WTC11 (cell line): ENCODE results near the gene ETV3. TPM values are rescaled to one million over a fixed set of nuclear protein-coding genes. Genes with fewer than 3 reads are reported as not detected.

Source experiments
- ATAC-seq: fragments of 200-7000 bp; cut with Tn5 transposase; 2 replicates; pipeline ENCODE4 v1.10.0; 2021; ENCODE audit warnings: mild to moderate bottlenecking, moderate library complexity
- CTCF ChIA-PET: fragments of 300-600 bp; sonication (Branson Sonifier 250); formaldehyde crosslinking; loops from one replicate; lab custom pipeline; 2021; ENCODE audit warnings: antibody characterized with exemption; lab: Charles Lee
- POLR2A ChIA-PET: fragments of 350-600 bp; sonication (Branson Sonifier 250); formaldehyde crosslinking; loops from one replicate; lab custom pipeline; 2021; ENCODE audit warnings: antibody characterized with exemption; lab: Charles Lee
- DNase-seq: peaks from one replicate; pipeline ENCODE4 v3.0.0; 2021; ENCODE audit warnings: low spot score
- H3K27ac Mint-ChIP-seq: 2 replicates; pipeline ENCODE4 v1.8.0; 2021; ENCODE audit warnings: mixed read lengths
- H3K27me3 Mint-ChIP-seq: 2 replicates; pipeline ENCODE4 v1.8.0; 2021; ENCODE audit warnings: low read depth, mild to moderate bottlenecking, moderate library complexity, mixed read lengths
- H3K36me3 Mint-ChIP-seq: 2 replicates; pipeline ENCODE4 v1.8.0; 2021; ENCODE audit warnings: mixed read lengths
- H3K4me1 Mint-ChIP-seq: 2 replicates; pipeline ENCODE4 v1.8.0; 2022; ENCODE audit warnings: mixed read lengths
- H3K4me3 Mint-ChIP-seq: 2 replicates; pipeline ENCODE4 v1.8.0; 2021; ENCODE audit warnings: mild to moderate bottlenecking, moderate library complexity, mixed read lengths
- H3K9me3 Mint-ChIP-seq: 2 replicates; pipeline ENCODE4 v1.8.0; 2021; ENCODE audit warnings: mixed read lengths
- CREB1 ChIP-seq: sonication (generic); formaldehyde crosslinking; IDR thresholded peaks from 2 replicates; pipeline ENCODE4 v1.8.0; 2023; ENCODE audit warnings: mild to moderate bottlenecking, missing genetic modification reagents
- E2F1 ChIP-seq: sonication (generic); formaldehyde crosslinking; IDR thresholded peaks from 2 replicates; pipeline ENCODE4 v1.8.0; 2022; ENCODE audit warnings: mild to moderate bottlenecking, missing genetic modification reagents
- ELF4 ChIP-seq: sonication (generic); formaldehyde crosslinking; IDR thresholded peaks from 2 replicates; pipeline ENCODE4 v1.8.1; 2022; ENCODE audit warnings: low read depth, mild to moderate bottlenecking, moderate library complexity, missing genetic modification reagents
- GABPB1 ChIP-seq: sonication (generic); formaldehyde crosslinking; IDR thresholded peaks from 2 replicates; pipeline ENCODE4 v1.8.1; 2023; ENCODE audit warnings: mild to moderate bottlenecking, missing genetic modification reagents
- GRHL2 ChIP-seq: fragments of 250-450 bp; sonication (Bioruptor Pico); IDR thresholded peaks from 2 replicates; pipeline ENCODE4 v1.8.0; 2022; ENCODE audit warnings: mild to moderate bottlenecking, moderate library complexity; ENCODE audit not compliant: insufficient replicate concordance, severe bottlenecking
- JAZF1 ChIP-seq: fragments of 250-450 bp; sonication (Bioruptor Pico); IDR thresholded peaks from 2 replicates; pipeline ENCODE4 v1.9.0; 2021; ENCODE audit warnings: moderate library complexity, mild to moderate bottlenecking, inconsistent platforms
- MAX ChIP-seq: sonication (generic); formaldehyde crosslinking; IDR thresholded peaks from 2 replicates; pipeline ENCODE4 v1.8.0; 2022; ENCODE audit warnings: mild to moderate bottlenecking, missing genetic modification reagents
- MYBL2 ChIP-seq: sonication (generic); formaldehyde crosslinking; IDR thresholded peaks from 2 replicates; pipeline ENCODE4 v1.8.1; 2023; ENCODE audit warnings: mild to moderate bottlenecking, moderate library complexity, missing genetic modification reagents
- NFE2L1 ChIP-seq: sonication (generic); formaldehyde crosslinking; IDR thresholded peaks from 2 replicates; pipeline ENCODE4 v1.8.1; 2023; ENCODE audit warnings: missing genetic modification reagents
- SP1 ChIP-seq: sonication (generic); formaldehyde crosslinking; conservative IDR thresholded peaks from 2 replicates; pipeline ENCODE4 v1.8.1; 2022; ENCODE audit warnings: missing genetic modification reagents
- TP53 ChIP-seq: sonication (generic); formaldehyde crosslinking; IDR thresholded peaks from 2 replicates; pipeline ENCODE4 v1.8.1; 2023; ENCODE audit warnings: mild to moderate bottlenecking, missing genetic modification reagents
- ZNF219 ChIP-seq: sonication (generic); formaldehyde crosslinking; IDR thresholded peaks from 2 replicates; pipeline ENCODE4 v1.8.0; 2023; ENCODE audit warnings: missing genetic modification reagents, mild to moderate bottlenecking, borderline replicate concordance
- ZNF281 ChIP-seq: sonication (generic); formaldehyde crosslinking; IDR thresholded peaks from 2 replicates; pipeline ENCODE4 v1.8.0; 2023; ENCODE audit warnings: mild to moderate bottlenecking, missing genetic modification reagents
- ZNF423 ChIP-seq: fragments of 250-450 bp; sonication (Bioruptor Pico); IDR thresholded peaks from 2 replicates; pipeline ENCODE4 v2.1.2; 2022; ENCODE audit warnings: mild to moderate bottlenecking, moderate library complexity
- ZNF512 ChIP-seq: sonication (generic); formaldehyde crosslinking; IDR thresholded peaks from 2 replicates; pipeline ENCODE4 v1.8.1; 2022; ENCODE audit warnings: missing genetic modification reagents, borderline replicate concordance
- ZNF671 ChIP-seq: fragments of 250-450 bp; sonication (Bioruptor Pico); IDR thresholded peaks from 2 replicates; pipeline ENCODE4 v1.8.0; 2021; ENCODE audit warnings: mild to moderate bottlenecking
- total RNA-seq: library from RNA; stranded (reverse); gene quantifications from 3 replicates; pipeline ENCODE4 v1.2.3, GENCODE V29; 2021
- TF ChIP-seq, protein P1 (sequence below): fragments of 250-450 bp; sonication (Bioruptor Pico); conservative IDR thresholded peaks from 2 replicates; pipeline ENCODE4 v1.9.0; 2021; ENCODE audit warnings: mild to moderate bottlenecking
- TF ChIP-seq, protein P2 (sequence below): sonication (generic); formaldehyde crosslinking; IDR thresholded peaks from 2 replicates; pipeline ENCODE4 v1.8.1; 2022; ENCODE audit warnings: mild to moderate bottlenecking, missing genetic modification reagents, moderate library complexity, borderline replicate concordance
- TF ChIP-seq, protein P3 (sequence below): sonication (generic); formaldehyde crosslinking; IDR thresholded peaks from 2 replicates; pipeline ENCODE4 v1.8.1; 2022; ENCODE audit warnings: low read depth, missing genetic modification reagents, borderline replicate concordance

The ETV3 gene
- total RNA-seq, 1 experiment from 2014 or later = 26.0 TPM

DNA sequence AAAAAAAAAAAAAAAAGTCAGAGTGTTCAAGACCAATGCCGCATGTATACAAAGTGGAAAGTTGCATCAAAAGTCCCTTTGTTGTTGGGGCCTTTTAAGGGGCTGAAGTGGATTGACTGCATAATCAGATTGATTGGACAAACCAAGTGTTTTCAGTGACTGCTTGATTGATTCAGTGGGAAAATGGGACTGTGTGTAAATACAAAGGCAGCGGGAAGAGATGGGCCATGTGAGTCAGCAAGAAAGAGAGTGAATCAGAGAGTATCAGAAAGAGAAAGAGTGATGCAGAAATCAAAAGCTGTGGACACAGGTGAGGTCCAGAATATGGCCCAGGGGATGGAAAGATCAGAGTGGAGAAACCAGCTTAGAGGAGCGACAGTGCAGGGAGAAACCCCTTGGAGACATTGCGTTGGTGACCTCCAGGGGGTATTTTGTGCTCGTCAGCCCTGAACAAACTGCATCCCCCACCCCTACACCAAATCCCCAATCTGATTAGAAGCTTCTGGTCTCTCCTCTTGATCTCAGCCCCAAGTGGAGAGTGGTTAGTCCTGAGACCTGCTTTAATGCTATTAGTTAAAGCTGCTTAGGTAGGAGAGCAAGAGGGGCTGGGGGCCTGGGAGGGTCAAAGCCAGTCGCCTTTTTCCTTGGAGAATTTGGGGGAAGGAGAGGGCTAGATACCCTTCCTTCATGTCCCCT lies 33.4 kb downstream of the ETV3 start:
- no peaks in the 10 kb centered on the region for H3K9me3 Mint-ChIP-seq
- H3K27me3 Mint-ChIP-seq = peaks cover 27% of the 10 kb centered on the region
- ChIA-PET CTCF (interaction anchor here (3.2 kb wide), 1 partner anchor 14 kb away, joined by 18 read pairs; no protein-coding TSS in a partner anchor), POLR2A (no interaction called here)
- H3K27ac Mint-ChIP-seq = no peak overlapping the region
- ATAC-seq = no peak
- H3K36me3 Mint-ChIP-seq = no peaks in the 10 kb centered on the region
- peaks cover 23% of the 10 kb centered on the region for H3K4me1 Mint-ChIP-seq
- TF ChIP-seq MYBL2 (CRISPR knock-in tag) (no peak), ZNF671 (no peak), ELF4 (CRISPR knock-in tag) (no peak)
- no peak overlapping the region for H3K4me3 Mint-ChIP-seq
- DNase-seq = no peak

GRCh38 chr1:157103268-157103667 lies 34.9 kb downstream of the ETV3 start:
- DNase-seq = no peak
- no peak overlapping the region for H3K4me3 Mint-ChIP-seq
- peaks cover 20% of the 10 kb centered on the region for H3K27me3 Mint-ChIP-seq
- CTCF ChIA-PET = interaction anchor here (2.7 to 3.2 kb wide), 2 partner anchors 13 to 52 kb away, joined by 7 to 18 read pairs; no protein-coding TSS in a partner anchor
- no peak for TF ChIP-seq NFE2L1 (CRISPR knock-in tag)
- no peak for TF ChIP-seq ZNF512 (CRISPR knock-in tag)
- no peak for TF ChIP-seq ZNF281
- no peak for TF ChIP-seq ZNF423
- TF ChIP-seq, protein P1, sequence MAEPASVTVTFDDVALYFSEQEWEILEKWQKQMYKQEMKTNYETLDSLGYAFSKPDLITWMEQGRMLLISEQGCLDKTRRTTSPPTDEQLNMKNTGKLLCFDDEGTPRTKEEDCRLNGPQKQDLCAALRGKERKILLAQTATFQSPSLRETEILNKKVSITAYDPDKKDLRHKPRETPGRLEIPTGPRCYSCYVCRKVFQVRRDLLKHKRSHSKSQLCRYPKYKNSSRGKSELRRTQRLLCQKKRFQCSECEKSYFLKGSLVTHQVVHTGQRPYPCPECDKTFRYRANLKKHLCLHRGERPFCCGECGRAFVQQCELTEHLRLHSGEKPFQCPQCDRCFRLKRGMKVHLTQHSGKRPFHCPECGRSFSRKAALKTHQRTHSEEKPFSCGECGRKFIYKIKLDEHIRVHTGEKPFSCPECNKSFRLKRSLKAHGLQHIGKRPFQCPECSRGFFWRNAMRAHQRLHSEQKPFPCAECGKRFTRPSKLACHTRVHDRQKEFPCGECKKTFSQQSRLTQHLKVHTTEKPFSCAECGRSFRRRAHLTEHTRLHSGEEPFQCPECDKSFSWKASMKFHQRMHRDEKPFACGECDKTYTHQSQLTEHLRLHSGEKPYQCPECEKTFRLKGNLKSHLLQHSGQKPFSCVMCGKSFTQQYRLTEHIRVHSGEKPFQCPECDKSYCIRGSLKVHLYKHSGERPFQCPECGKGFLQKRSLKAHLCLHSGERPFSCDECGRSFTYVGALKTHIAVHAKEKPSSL (CRISPR knock-in tag) = no peak
- no peak for TF ChIP-seq TP53
- no peak for TF ChIP-seq SP1 (CRISPR knock-in tag)
- TF ChIP-seq MAX (CRISPR knock-in tag) = no peak
- no peak for TF ChIP-seq GRHL2
- no peak for TF ChIP-seq E2F1 (CRISPR knock-in tag)
- TF ChIP-seq ZNF219 (CRISPR knock-in tag) = no peak
- no peak for TF ChIP-seq JAZF1
- TF ChIP-seq GABPB1 (CRISPR knock-in tag) = no peak
- TF ChIP-seq, protein P2, sequence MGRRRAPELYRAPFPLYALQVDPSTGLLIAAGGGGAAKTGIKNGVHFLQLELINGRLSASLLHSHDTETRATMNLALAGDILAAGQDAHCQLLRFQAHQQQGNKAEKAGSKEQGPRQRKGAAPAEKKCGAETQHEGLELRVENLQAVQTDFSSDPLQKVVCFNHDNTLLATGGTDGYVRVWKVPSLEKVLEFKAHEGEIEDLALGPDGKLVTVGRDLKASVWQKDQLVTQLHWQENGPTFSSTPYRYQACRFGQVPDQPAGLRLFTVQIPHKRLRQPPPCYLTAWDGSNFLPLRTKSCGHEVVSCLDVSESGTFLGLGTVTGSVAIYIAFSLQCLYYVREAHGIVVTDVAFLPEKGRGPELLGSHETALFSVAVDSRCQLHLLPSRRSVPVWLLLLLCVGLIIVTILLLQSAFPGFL = no peak
- no peak for TF ChIP-seq CREB1 (CRISPR knock-in tag)
- TF ChIP-seq, protein P3, sequence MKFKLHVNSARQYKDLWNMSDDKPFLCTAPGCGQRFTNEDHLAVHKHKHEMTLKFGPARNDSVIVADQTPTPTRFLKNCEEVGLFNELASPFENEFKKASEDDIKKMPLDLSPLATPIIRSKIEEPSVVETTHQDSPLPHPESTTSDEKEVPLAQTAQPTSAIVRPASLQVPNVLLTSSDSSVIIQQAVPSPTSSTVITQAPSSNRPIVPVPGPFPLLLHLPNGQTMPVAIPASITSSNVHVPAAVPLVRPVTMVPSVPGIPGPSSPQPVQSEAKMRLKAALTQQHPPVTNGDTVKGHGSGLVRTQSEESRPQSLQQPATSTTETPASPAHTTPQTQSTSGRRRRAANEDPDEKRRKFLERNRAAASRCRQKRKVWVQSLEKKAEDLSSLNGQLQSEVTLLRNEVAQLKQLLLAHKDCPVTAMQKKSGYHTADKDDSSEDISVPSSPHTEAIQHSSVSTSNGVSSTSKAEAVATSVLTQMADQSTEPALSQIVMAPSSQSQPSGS (CRISPR knock-in tag) = no peak
- no peaks in the 10 kb centered on the region for H3K36me3 Mint-ChIP-seq
- no peak overlapping the region for H3K27ac Mint-ChIP-seq
- ATAC-seq = no peak
- peaks cover 27% of the 10 kb centered on the region for H3K4me1 Mint-ChIP-seq
- POLR2A ChIA-PET = interaction anchor here (1.0 kb wide), 1 partner anchor 53 kb away, joined by 3 read pairs; no protein-coding TSS in a partner anchor
- no peaks in the 10 kb centered on the region for H3K9me3 Mint-ChIP-seq
